ENCODE results near the gene APOO.

The APOO gene

DNA sequence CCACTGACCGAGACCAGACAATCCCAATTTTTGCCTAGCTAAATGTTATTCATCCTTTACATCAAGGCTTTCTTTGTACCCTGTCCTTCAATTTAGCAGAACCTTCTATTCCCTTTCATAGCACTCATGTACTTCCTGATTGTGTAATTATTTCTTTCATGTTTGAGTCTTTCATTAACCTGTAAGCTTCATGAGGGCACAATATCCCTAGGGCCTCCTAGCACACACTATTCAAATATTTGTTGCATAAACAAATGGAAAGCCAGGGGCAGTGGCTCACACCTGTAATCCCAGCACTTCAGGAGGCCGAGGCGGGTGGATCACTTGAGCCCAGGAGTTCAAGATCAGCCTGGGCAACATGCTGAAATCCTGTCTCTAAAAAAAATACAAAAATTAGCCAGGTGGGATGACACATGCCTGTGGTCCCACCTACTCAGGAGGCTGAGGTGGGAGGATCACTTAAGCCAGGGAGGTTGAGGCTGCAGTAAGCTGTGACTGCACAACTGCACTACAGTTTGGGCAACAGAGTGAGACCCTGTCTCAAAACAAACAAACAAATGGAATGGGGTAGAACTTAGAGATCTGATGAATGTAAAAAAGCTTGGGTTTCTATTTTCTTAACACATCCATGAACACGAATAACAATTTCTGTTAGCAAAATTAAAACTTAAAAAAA, 65.8 kb downstream of the APOO start:
- no peaks in the 10 kb centered on the region for H3K9me2 ChIP-seq (ENCODE audit: low read depth, low read length)
- no peaks in the 10 kb centered on the region for H3K36me3 ChIP-seq (ENCODE audit: insufficient read depth, low read length)
- H3K27ac ChIP-seq (ENCODE audit: low read depth, low read length, poor library complexity, severe bottlenecking): no peak overlapping the region
- peaks cover 13% of the 10 kb centered on the region for H3K4me1 ChIP-seq (ENCODE audit: insufficient read depth, low read length, severe bottlenecking)
- no peak for TF ChIP-seq EZH2 (IDR thresholded peaks at IDR 0.05; ENCODE audit: borderline replicate concordance, low read length)
- TF ChIP-seq, protein P1, sequence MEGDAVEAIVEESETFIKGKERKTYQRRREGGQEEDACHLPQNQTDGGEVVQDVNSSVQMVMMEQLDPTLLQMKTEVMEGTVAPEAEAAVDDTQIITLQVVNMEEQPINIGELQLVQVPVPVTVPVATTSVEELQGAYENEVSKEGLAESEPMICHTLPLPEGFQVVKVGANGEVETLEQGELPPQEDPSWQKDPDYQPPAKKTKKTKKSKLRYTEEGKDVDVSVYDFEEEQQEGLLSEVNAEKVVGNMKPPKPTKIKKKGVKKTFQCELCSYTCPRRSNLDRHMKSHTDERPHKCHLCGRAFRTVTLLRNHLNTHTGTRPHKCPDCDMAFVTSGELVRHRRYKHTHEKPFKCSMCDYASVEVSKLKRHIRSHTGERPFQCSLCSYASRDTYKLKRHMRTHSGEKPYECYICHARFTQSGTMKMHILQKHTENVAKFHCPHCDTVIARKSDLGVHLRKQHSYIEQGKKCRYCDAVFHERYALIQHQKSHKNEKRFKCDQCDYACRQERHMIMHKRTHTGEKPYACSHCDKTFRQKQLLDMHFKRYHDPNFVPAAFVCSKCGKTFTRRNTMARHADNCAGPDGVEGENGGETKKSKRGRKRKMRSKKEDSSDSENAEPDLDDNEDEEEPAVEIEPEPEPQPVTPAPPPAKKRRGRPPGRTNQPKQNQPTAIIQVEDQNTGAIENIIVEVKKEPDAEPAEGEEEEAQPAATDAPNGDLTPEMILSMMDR (IDR thresholded peaks at IDR 0.05; ENCODE audit: low read length): no peak
- H3K79me2 ChIP-seq (ENCODE audit: insufficient read depth, low read length): no peaks in the 10 kb centered on the region
- no peak overlapping the region for H2AFZ ChIP-seq (ENCODE audit: low read length)
- no peaks in the 10 kb centered on the region for H3K27me3 ChIP-seq (ENCODE audit: insufficient read depth, low read length)
- H3F3A ChIP-seq (ENCODE audit: insufficient read depth, low read length): no peaks in the 10 kb centered on the region
- no peak overlapping the region for H3K4me3 ChIP-seq (ENCODE audit: low read depth, low read length, poor library complexity, severe bottlenecking)
- H4K20me1 ChIP-seq (ENCODE audit: insufficient read depth, low read length): no peaks in the 10 kb centered on the region
- H3K9me3 ChIP-seq (ENCODE audit: low read length): no peaks in the 10 kb centered on the region
- no peak overlapping the region for H3K9ac ChIP-seq (ENCODE audit: low read length)
- no peak overlapping the region for H3K4me2 ChIP-seq (ENCODE audit: low read length)

DNA sequence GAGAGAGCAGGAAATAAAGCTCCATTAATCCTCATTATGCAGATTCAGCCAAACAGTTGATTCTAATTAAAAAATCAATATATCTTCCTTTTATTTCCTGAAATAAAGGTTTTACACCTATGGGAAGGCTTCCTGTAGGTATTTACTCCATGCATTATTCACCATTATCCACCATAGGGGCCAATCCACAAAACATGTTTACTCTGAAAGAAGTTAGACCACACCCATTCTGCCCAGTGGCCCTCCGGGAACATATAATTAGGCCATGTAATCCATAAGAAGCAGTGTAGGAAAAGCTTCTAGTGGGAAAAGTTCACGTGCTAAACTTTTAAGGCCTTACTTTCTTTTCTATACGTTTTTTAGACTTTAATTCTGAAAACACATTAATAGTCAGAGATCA, 67.1 kb downstream of the APOO start:
- H3K4me2 ChIP-seq (ENCODE audit: low read length): no peak overlapping the region
- TF ChIP-seq EZH2 (IDR thresholded peaks at IDR 0.05; ENCODE audit: borderline replicate concordance, low read length): no peak
- TF ChIP-seq, protein P1 (IDR thresholded peaks at IDR 0.05; ENCODE audit: low read length): no peak
- H4K20me1 ChIP-seq (ENCODE audit: insufficient read depth, low read length): no peaks in the 10 kb centered on the region
- no peak overlapping the region for H3K4me3 ChIP-seq (ENCODE audit: low read depth, low read length, poor library complexity, severe bottlenecking)
- H3F3A ChIP-seq (ENCODE audit: insufficient read depth, low read length): no peaks in the 10 kb centered on the region
- no peaks in the 10 kb centered on the region for H3K9me3 ChIP-seq (ENCODE audit: low read length)
- no peaks in the 10 kb centered on the region for H3K27me3 ChIP-seq (ENCODE audit: insufficient read depth, low read length)
- no peaks in the 10 kb centered on the region for H3K36me3 ChIP-seq (ENCODE audit: insufficient read depth, low read length)
- H3K4me1 ChIP-seq (ENCODE audit: insufficient read depth, low read length, severe bottlenecking): peaks cover 13% of the 10 kb centered on the region
- H3K27ac ChIP-seq (ENCODE audit: low read depth, low read length, poor library complexity, severe bottlenecking): no peak overlapping the region
- H3K79me2 ChIP-seq (ENCODE audit: insufficient read depth, low read length): no peaks in the 10 kb centered on the region
- H3K9me2 ChIP-seq (ENCODE audit: low read depth, low read length): no peaks in the 10 kb centered on the region
- no peak overlapping the region for H2AFZ ChIP-seq (ENCODE audit: low read length)
- H3K9ac ChIP-seq (ENCODE audit: low read length): no peak overlapping the region

DNA sequence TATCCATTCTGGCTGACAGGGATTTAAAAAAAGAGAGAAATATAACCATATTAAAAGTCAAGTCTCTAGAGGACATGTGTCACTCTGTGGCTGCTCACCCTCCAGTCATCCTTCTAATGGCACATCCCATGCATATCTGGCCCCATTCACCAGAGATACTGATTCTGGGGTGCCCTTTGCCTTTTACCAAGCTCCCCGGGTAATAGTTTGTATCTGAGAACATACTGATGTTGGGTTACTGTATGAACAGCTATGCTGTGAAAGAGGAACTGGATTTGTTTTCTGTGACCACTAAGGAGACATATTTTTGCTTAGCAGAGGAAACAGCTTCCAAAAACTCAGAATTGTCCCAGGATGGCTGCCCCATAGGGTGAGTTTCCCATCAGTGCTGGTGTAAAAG, 68.8 kb downstream of the APOO start:
- no peak overlapping the region for H3K27ac ChIP-seq (ENCODE audit: low read depth, low read length, poor library complexity, severe bottlenecking)
- H3K4me1 ChIP-seq (ENCODE audit: insufficient read depth, low read length, severe bottlenecking): peaks cover 6% of the 10 kb centered on the region
- no peak overlapping the region for H3K4me3 ChIP-seq (ENCODE audit: low read depth, low read length, poor library complexity, severe bottlenecking)
- H3K9me2 ChIP-seq (ENCODE audit: low read depth, low read length): no peaks in the 10 kb centered on the region
- H2AFZ ChIP-seq (ENCODE audit: low read length): no peak overlapping the region
- no peak overlapping the region for H3K4me2 ChIP-seq (ENCODE audit: low read length)
- H3F3A ChIP-seq (ENCODE audit: insufficient read depth, low read length): no peaks in the 10 kb centered on the region
- no peaks in the 10 kb centered on the region for H3K36me3 ChIP-seq (ENCODE audit: insufficient read depth, low read length)
- H4K20me1 ChIP-seq (ENCODE audit: insufficient read depth, low read length): no peaks in the 10 kb centered on the region
- TF ChIP-seq, protein P1 (IDR thresholded peaks at IDR 0.05; ENCODE audit: low read length): no peak
- no peak for TF ChIP-seq EZH2 (IDR thresholded peaks at IDR 0.05; ENCODE audit: borderline replicate concordance, low read length)
- no peaks in the 10 kb centered on the region for H3K9me3 ChIP-seq (ENCODE audit: low read length)
- H3K27me3 ChIP-seq (ENCODE audit: insufficient read depth, low read length): no peaks in the 10 kb centered on the region
- no peak overlapping the region for H3K9ac ChIP-seq (ENCODE audit: low read length)
- H3K79me2 ChIP-seq (ENCODE audit: insufficient read depth, low read length): no peaks in the 10 kb centered on the region

All from OCI-LY1 (cell line).